Suprapubic skin (tissue), 4 donors: Measurements from ENCODE around the gene SSTR1.

Experiments
- CTCF ChIP-seq, 2 donors: fragments of 200-600 bp in 1 of 2; fragments of 450-650 bp in 1 of 2; sonication (generic) in 1 of 2; IDR thresholded peaks; one replicate each; pipeline ENCODE4 v1.5.1; 2016 to 2019; ENCODE audit warnings: antibody characterized with exemption in 2 of 2, mild to moderate bottlenecking in 1 of 2, moderate library complexity in 1 of 2
- EP300 ChIP-seq: sonication (generic); formaldehyde crosslinking; IDR thresholded peaks from one replicate; pipeline ENCODE4 v1.6.1; 2017; ENCODE audit warnings: antibody characterized with exemption
- POLR2A ChIP-seq, 2 donors: fragments of 450-650 bp; IDR thresholded peaks; one replicate each; pipeline ENCODE4 v1.6.1; 2017; ENCODE audit warnings: antibody characterized with exemption in 2 of 2, mild to moderate bottlenecking in 2 of 2, moderate library complexity in 2 of 2
- POLR2AphosphoS5 ChIP-seq, 3 donors: sonication (generic); formaldehyde crosslinking; IDR thresholded peaks; one replicate each; pipeline ENCODE4 v1.6.1; 2017; ENCODE audit warnings: antibody characterized with exemption in 3 of 3

DNA sequence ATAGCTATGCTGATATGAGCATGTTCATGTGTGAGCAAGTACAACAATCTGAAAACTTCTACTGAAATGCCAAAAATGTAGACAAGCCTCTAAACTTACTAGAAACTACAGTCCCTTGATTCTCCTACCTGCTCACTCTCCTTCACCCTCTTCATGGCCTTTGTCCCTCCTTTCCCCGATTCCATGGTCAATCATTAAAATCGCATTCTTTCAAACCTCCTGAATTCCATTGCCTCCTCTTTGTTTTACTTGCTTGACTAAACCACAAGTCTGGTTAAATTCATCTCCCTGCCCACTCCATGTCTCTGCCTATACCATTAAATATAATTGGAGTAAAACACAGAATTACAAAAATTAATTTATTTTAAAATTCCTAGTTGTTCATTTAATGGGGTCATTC is 33.0 kb upstream of the SSTR1 start:
- TF ChIP-seq EP300 (no peak), CTCF (IDR thresholded peaks at IDR 0.05) (no peak), POLR2AphosphoS5 (IDR thresholded peaks at IDR 0.05) (no peak), POLR2A (IDR thresholded peaks at IDR 0.05) (no peak)
